ENCODE results near the gene SLC26A11. TPM values are rescaled to one million over a fixed set of nuclear protein-coding genes. Genes with fewer than 3 reads are reported as not detected.
"Not testable (repeated sequence)": the region's sequence is repeated elsewhere in the genome, so short reads cannot be mapped to it uniquely, and the experiment has no call there.

SLC26A11 gene
- total and polyA plus RNA-seq, 2 experiments from 2014 or later, result 11.4 to 13.9 TPM

DNA sequence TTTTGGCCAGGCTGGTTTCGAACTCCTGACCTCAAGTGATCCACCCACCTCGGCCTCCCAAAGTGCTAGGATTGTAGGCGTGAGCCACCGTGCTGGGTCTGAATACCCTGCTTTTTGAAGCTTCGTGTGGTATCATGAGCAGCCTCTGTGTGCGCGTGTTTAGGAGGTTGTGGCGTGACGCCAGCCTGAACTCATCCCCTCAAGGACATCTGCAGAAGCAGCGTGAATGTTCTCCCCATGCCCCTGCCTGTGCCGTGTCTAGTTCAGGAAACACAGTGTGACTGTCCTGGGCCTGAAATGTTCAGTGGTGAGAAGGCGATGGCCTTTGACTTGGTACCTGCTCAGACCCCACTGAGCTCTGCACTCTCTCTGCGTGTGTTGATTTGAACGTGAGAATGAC lies 76.0 kb downstream of the SLC26A11 start:
- Histone ChIP-seq H3K27ac (no peak overlapping the region), H4K20me1 (ENCODE audit: insufficient read depth) (no peaks in the 10 kb centered on the region), H3K36me3 (ENCODE audit: low read depth) (peaks cover 58% of the 10 kb centered on the region), H3K4me2 (ENCODE audit: unreplicated experiment) (no peak overlapping the region), H3K9ac (no peak overlapping the region), H3K27me3 (replicated peaks; ENCODE audit: insufficient read depth) (no peaks in the 10 kb centered on the region), H2AFZ (no peak overlapping the region), H3K79me2 (ENCODE audit: insufficient read depth) (no peaks in the 10 kb centered on the region), H3K4me1 (ENCODE audit: insufficient read depth) (no peaks in the 10 kb centered on the region), H3F3A (ENCODE audit: insufficient read depth) (no peaks in the 10 kb centered on the region), H3K9me2 (ENCODE audit: insufficient read depth) (no peaks in the 10 kb centered on the region), H3K4me3 (no peak overlapping the region), H3K9me3 (ENCODE audit: low read depth) (no peaks in the 10 kb centered on the region)
- WGBS, 2 experiments (ENCODE audit: low coverage in 1 of 2, low lambda C conversion rate in 2 of 2, missing lambda C conversion rate in 2 of 2), result 92 to 95% methylated on average over 14 of the region's 14 CpGs
- in situ Hi-C loops (cut with MboI), result no loop called here
- no peak for TF ChIP-seq EZH2phosphoT487 (IDR thresholded peaks at IDR 0.05; ENCODE audit: insufficient read depth, low read depth)
- no peak for TF ChIP-seq EZH2 (IDR thresholded peaks at IDR 0.05; ENCODE audit: insufficient read depth, poor library complexity, severe bottlenecking)
- DNase-seq, result no peak

GRCh38 chr17:80297996-80298560 lies 77.9 kb downstream of the SLC26A11 start:
- Histone ChIP-seq H3K27me3 (replicated peaks; ENCODE audit: insufficient read depth) (no peaks in the 10 kb centered on the region), H3F3A (ENCODE audit: insufficient read depth) (no peaks in the 10 kb centered on the region), H4K20me1 (ENCODE audit: insufficient read depth) (no peaks in the 10 kb centered on the region), H3K79me2 (ENCODE audit: insufficient read depth) (0 out of 2 replicates have a peak, but pooled peaks cover 4% of the 10 kb centered on the region), H3K4me3 (no peak overlapping the region), H3K36me3 (ENCODE audit: low read depth) (peaks cover 72% of the 10 kb centered on the region), H3K9ac (no peak overlapping the region), H3K4me2 (ENCODE audit: unreplicated experiment) (no peak overlapping the region), H2AFZ (no peak overlapping the region), H3K27ac (no peak overlapping the region), H3K9me2 (ENCODE audit: insufficient read depth) (no peaks in the 10 kb centered on the region), H3K4me1 (ENCODE audit: insufficient read depth) (no peaks in the 10 kb centered on the region), H3K9me3 (ENCODE audit: low read depth) (no peaks in the 10 kb centered on the region)
- TF ChIP-seq EZH2phosphoT487 (IDR thresholded peaks at IDR 0.05; ENCODE audit: insufficient read depth, low read depth) (no peak), EZH2 (IDR thresholded peaks at IDR 0.05; ENCODE audit: insufficient read depth, poor library complexity, severe bottlenecking) (no peak)
- no peak for DNase-seq
- in situ Hi-C loops (cut with MboI), result no loop called here
- 93 to 95% methylated on average over 19 of the region's 19 CpGs for WGBS, 2 experiments (ENCODE audit: low coverage in 1 of 2, low lambda C conversion rate in 2 of 2, missing lambda C conversion rate in 2 of 2)

- H3F3A ChIP-seq (ENCODE audit: insufficient read depth); H3K4me3 ChIP-seq; H3K79me2 ChIP-seq (ENCODE audit: insufficient read depth); H3K27ac ChIP-seq; H4K20me1 ChIP-seq (ENCODE audit: insufficient read depth); H3K9ac ChIP-seq; H3K4me2 ChIP-seq (ENCODE audit: unreplicated experiment); H3K9me3 ChIP-seq (ENCODE audit: low read depth); H3K9me2 ChIP-seq (ENCODE audit: insufficient read depth); in situ Hi-C loops (cut with MboI); H3K27me3 ChIP-seq (replicated peaks; ENCODE audit: insufficient read depth); DNase-seq; H2AFZ ChIP-seq; H3K4me1 ChIP-seq (ENCODE audit: insufficient read depth): not testable (repeated sequence)
- peaks cover 78% of the 10 kb centered on the region for H3K36me3 ChIP-seq (ENCODE audit: low read depth)
- 97 to 98% methylated on average over 4 of the region's 4 CpGs for WGBS, 2 experiments (ENCODE audit: low coverage in 1 of 2, low lambda C conversion rate in 2 of 2, missing lambda C conversion rate in 2 of 2)
Observed at GRCh38 chr17:80299350-80300100, 79.3 kb downstream of the SLC26A11 start.

- not testable (repeated sequence) for H3K27ac ChIP-seq
- 100% methylated on average over 2 of the region's 2 CpGs for WGBS, 2 experiments (ENCODE audit: low coverage in 1 of 2, low lambda C conversion rate in 2 of 2, missing lambda C conversion rate in 2 of 2)
Observed at GRCh38 chr17:80300756-80301155, 80.5 kb downstream of the SLC26A11 start.

More at GRCh38 chr17:80300756-80301155, 80.5 kb downstream of the SLC26A11 start:
- H3K9ac ChIP-seq; H3K9me2 ChIP-seq (ENCODE audit: insufficient read depth); H3K4me1 ChIP-seq (ENCODE audit: insufficient read depth); H3K79me2 ChIP-seq (ENCODE audit: insufficient read depth); in situ Hi-C loops (cut with MboI); DNase-seq; H3K9me3 ChIP-seq (ENCODE audit: low read depth); H3K4me3 ChIP-seq; H3F3A ChIP-seq (ENCODE audit: insufficient read depth); H2AFZ ChIP-seq; H3K4me2 ChIP-seq (ENCODE audit: unreplicated experiment); H4K20me1 ChIP-seq (ENCODE audit: insufficient read depth); H3K27me3 ChIP-seq (replicated peaks; ENCODE audit: insufficient read depth): not testable (repeated sequence)
- H3K36me3 ChIP-seq (ENCODE audit: low read depth), result peaks cover 84% of the 10 kb centered on the region

Other genes starting within 250 kb of the SLC26A11 start
- gene TBC1D16, start 184.6 kb upstream of the SLC26A11 start, total RNA-seq (2014; rRNA removed; shearing (Covaris generic)), result 22.4 and 26.9 TPM in 2 replicates
- 8.1 and 9.2 TPM in 2 replicates for gene TBC1D16, start 184.6 kb upstream of the SLC26A11 start, polyA plus RNA-seq (2016; fragmentation: Nextera tagmentation; extraction: Ambion mirVana)
- 2.9 and 3.0 TPM in 2 replicates for gene CCDC40, start 183.8 kb upstream of the SLC26A11 start, total RNA-seq (2014; rRNA removed; shearing (Covaris generic))
- 2.3 and 2.4 TPM in 2 replicates for gene CCDC40, start 183.8 kb upstream of the SLC26A11 start, polyA plus RNA-seq (2016; fragmentation: Nextera tagmentation; extraction: Ambion mirVana)
- gene GAA, start 118.8 kb upstream of the SLC26A11 start, total RNA-seq (2014; rRNA removed; shearing (Covaris generic)), result 120 and 127 TPM in 2 replicates
- gene GAA, start 118.8 kb upstream of the SLC26A11 start, polyA plus RNA-seq (2016; fragmentation: Nextera tagmentation; extraction: Ambion mirVana), result 74.8 and 80.2 TPM in 2 replicates
- gene EIF4A3, start 73.3 kb upstream of the SLC26A11 start, total RNA-seq (2014; rRNA removed; shearing (Covaris generic)), result 75.1 and 84.5 TPM in 2 replicates
- gene EIF4A3, start 73.3 kb upstream of the SLC26A11 start, polyA plus RNA-seq (2016; fragmentation: Nextera tagmentation; extraction: Ambion mirVana), result 129 and 131 TPM in 2 replicates
- not detected in 2 replicates for gene CARD14, start 50.4 kb upstream of the SLC26A11 start, total RNA-seq (2014; rRNA removed; shearing (Covaris generic))
- 0.05 and 0.06 TPM in 2 replicates for gene CARD14, start 50.4 kb upstream of the SLC26A11 start, polyA plus RNA-seq (2016; fragmentation: Nextera tagmentation; extraction: Ambion mirVana)
- 21.2 and 35.2 TPM in 2 replicates for gene SGSH, start 94 bp upstream of the SLC26A11 start, total RNA-seq (2014; rRNA removed; shearing (Covaris generic))
- 63.5 and 69.8 TPM in 2 replicates for gene SGSH, start 94 bp upstream of the SLC26A11 start, polyA plus RNA-seq (2016; fragmentation: Nextera tagmentation; extraction: Ambion mirVana)
- gene RNF213, start 40.4 kb downstream of the SLC26A11 start, total RNA-seq (2014; rRNA removed; shearing (Covaris generic)), result 45.0 and 62.3 TPM in 2 replicates
- gene RNF213, start 40.4 kb downstream of the SLC26A11 start, polyA plus RNA-seq (2016; fragmentation: Nextera tagmentation; extraction: Ambion mirVana), result 16.7 and 18.8 TPM in 2 replicates
- 25.1 and 50.3 TPM in 2 replicates for gene ENDOV, start 194.7 kb downstream of the SLC26A11 start, total RNA-seq (2014; rRNA removed; shearing (Covaris generic))
- 25.7 TPM in 2 replicates for gene ENDOV, start 194.7 kb downstream of the SLC26A11 start, polyA plus RNA-seq (2016; fragmentation: Nextera tagmentation; extraction: Ambion mirVana)